GM23338 (cell line): Measurements from ENCODE around the gene DCAF4. TPM values are rescaled to one million over a fixed set of nuclear protein-coding genes. Genes with fewer than 3 reads are reported as not detected.

Source experiments
- ATAC-seq: fragments of 200-7000 bp; cut with Tn5 transposase; 3 replicates; pipeline ENCODE4 v1.9.1; 2020
- DNase-seq: peaks from one replicate; pipeline ENCODE4 v3.0.0-alpha.2; 2015; ENCODE audit warnings: low spot score
- H2AFZ ChIP-seq: fragments of 200-600 bp; sonication (generic); 2 replicates; pipeline ENCODE4 v1.8.0; 2016; ENCODE audit warnings: antibody characterized with exemption, mild to moderate bottlenecking, moderate library complexity
- H3F3A ChIP-seq: fragments of 200-600 bp; sonication (generic); replicated peaks from 2 replicates; pipeline ENCODE4 v1.8.0; 2017; ENCODE audit warnings: antibody characterized with exemption, mixed run types, low read depth
- H3K27ac ChIP-seq: fragments of 200-600 bp; sonication (generic); 2 replicates; pipeline ENCODE4 v1.6.1; 2016; ENCODE audit warnings: low read depth
- H3K27me3 ChIP-seq: fragments of 200-600 bp; sonication (generic); 2 replicates; pipeline ENCODE4 v1.8.0; 2016; ENCODE audit warnings: mild to moderate bottlenecking, mixed run types, moderate library complexity; ENCODE audit not compliant: insufficient read depth
- H3K36me3 ChIP-seq: fragments of 200-600 bp; sonication (generic); 2 replicates; pipeline ENCODE4 v1.8.0; 2016; ENCODE audit warnings: mild to moderate bottlenecking; ENCODE audit not compliant: insufficient read depth
- H3K4me1 ChIP-seq: fragments of 200-600 bp; sonication (generic); 2 replicates; pipeline ENCODE4 v1.8.0; 2016; ENCODE audit warnings: mild to moderate bottlenecking, moderate library complexity; ENCODE audit not compliant: insufficient read depth
- H3K4me2 ChIP-seq: fragments of 200-600 bp; sonication (generic); 2 replicates; pipeline ENCODE4 v1.7.1; 2017; ENCODE audit warnings: mixed run types
- H3K4me3 ChIP-seq: fragments of 200-600 bp; sonication (generic); 2 replicates; pipeline ENCODE4 v1.6.1; 2016; ENCODE audit warnings: mixed run types
- H3K79me2 ChIP-seq: fragments of 200-600 bp; sonication (generic); replicated peaks from 2 replicates; pipeline ENCODE4 v1.8.0; 2017; ENCODE audit warnings: mild to moderate bottlenecking; ENCODE audit not compliant: insufficient read depth
- H3K9me2 ChIP-seq: fragments of 200-600 bp; sonication (generic); 2 replicates; pipeline ENCODE4 v1.8.0; 2017; ENCODE audit not compliant: insufficient read depth
- H4K20me1 ChIP-seq: fragments of 200-600 bp; sonication (generic); replicated peaks from 2 replicates; pipeline ENCODE4 v1.8.0; 2017; ENCODE audit warnings: mild to moderate bottlenecking; ENCODE audit not compliant: insufficient read depth
- H3K27ac Mint-ChIP-seq: 2 replicates; pipeline ENCODE4 v1.8.0; 2020; ENCODE audit warnings: inconsistent platforms, mild to moderate bottlenecking, moderate library complexity, mixed read lengths
- H3K27me3 Mint-ChIP-seq: 3 replicates; pipeline ENCODE4 v1.8.0; 2022; ENCODE audit warnings: low read depth, mild to moderate bottlenecking, moderate library complexity, mixed read lengths, inconsistent platforms; ENCODE audit not compliant: insufficient read depth, poor library complexity
- H3K36me3 Mint-ChIP-seq: 3 replicates; pipeline ENCODE4 v1.8.0; 2021; ENCODE audit warnings: low read depth, mild to moderate bottlenecking, inconsistent platforms, moderate library complexity, mixed read lengths
- H3K4me1 Mint-ChIP-seq: 3 replicates; pipeline ENCODE4 v1.8.0; 2020; ENCODE audit warnings: mild to moderate bottlenecking, inconsistent platforms, mixed read lengths
- H3K4me3 Mint-ChIP-seq: 3 replicates; pipeline ENCODE4 v1.8.0; 2021; ENCODE audit warnings: moderate library complexity, mild to moderate bottlenecking, inconsistent platforms, mixed read lengths
- H3K9me3 Mint-ChIP-seq: 3 replicates; pipeline ENCODE4 v1.8.0; 2020; ENCODE audit warnings: moderate library complexity, mild to moderate bottlenecking, inconsistent platforms, mixed read lengths
- CREB1 ChIP-seq: fragments of 250-450 bp; sonication (Bioruptor Pico); IDR thresholded peaks from 2 replicates; pipeline ENCODE4 v1.5.0; 2020; ENCODE audit warnings: low read depth, mild to moderate bottlenecking, moderate library complexity
- CTCF ChIP-seq, 2 experiments: fragments of 200-600 bp in 1 of 2; sonication (generic) in 1 of 2; conservative IDR thresholded peaks; 2 replicates each; pipeline versions ENCODE4 v1.5.1 to v1.6.1; 2016 to 2017; ENCODE audit warnings: antibody characterized with exemption in 2 of 2, low read depth in 2 of 2, mild to moderate bottlenecking in 2 of 2, moderate library complexity in 1 of 2
- ETS1 ChIP-seq: IDR thresholded peaks from 2 replicates; pipeline ENCODE4 v1.6.1; 2016; ENCODE audit warnings: antibody characterized with exemption
- EZH2 ChIP-seq: fragments of 200-600 bp; sonication (generic); IDR thresholded peaks from one replicate; pipeline ENCODE4 v1.8.0; 2017; ENCODE audit warnings: antibody characterized with exemption, mild to moderate bottlenecking, low read depth; ENCODE audit not compliant: unreplicated experiment
- EZH2phosphoT487 ChIP-seq: fragments of 200-600 bp; sonication (generic); IDR thresholded peaks from one replicate; pipeline ENCODE4 v1.8.1; 2018; ENCODE audit warnings: antibody characterized with exemption; ENCODE audit not compliant: unreplicated experiment
- JUNB ChIP-seq: IDR thresholded peaks from one replicate; pipeline ENCODE4 v1.6.1; 2016; ENCODE audit warnings: antibody characterized with exemption; ENCODE audit not compliant: unreplicated experiment
- NANOG ChIP-seq: IDR thresholded peaks from 2 replicates; pipeline ENCODE4 v1.6.1; 2016; ENCODE audit warnings: antibody characterized with exemption, borderline replicate concordance
- POLR2AphosphoS5 ChIP-seq: IDR thresholded peaks from 2 replicates; pipeline ENCODE4 v1.6.1; 2016; ENCODE audit warnings: antibody characterized with exemption, low read depth
- STAT1 ChIP-seq: IDR thresholded peaks from one replicate; pipeline ENCODE4 v1.6.1; 2016; ENCODE audit warnings: antibody characterized with exemption; ENCODE audit not compliant: unreplicated experiment
- ZNF114 ChIP-seq: fragments of 250-450 bp; sonication (Bioruptor Pico); IDR thresholded peaks from 2 replicates; pipeline ENCODE4 v1.5.0; 2020; ENCODE audit warnings: mild to moderate bottlenecking, moderate library complexity
- ZNF462 ChIP-seq: fragments of 250-450 bp; sonication (Bioruptor Pico); IDR thresholded peaks from 2 replicates; pipeline ENCODE4 v1.5.0; 2020; ENCODE audit warnings: mild to moderate bottlenecking, moderate library complexity
- polyA plus RNA-seq: library from polyadenylated mRNA; unstranded; fragments of >200 nt; fragmentation: Nextera tagmentation; extraction: Ambion mirVana; gene quantifications from 2 replicates; pipeline ENCODE4 v1.2.1, GENCODE V29; 2016
- total RNA-seq: library from RNA; depleted of rRNA; stranded (reverse); fragments of >200 nt; shearing (Covaris generic); gene quantifications from 2 replicates; pipeline ENCODE4 v1.2.3, GENCODE V29; 2014

DCAF4 gene
- total and polyA plus RNA-seq, 2 experiments from 2014 or later = 17.5 to 39.3 TPM

GRCh38 chr14:72986214-72986613 is 60.0 kb downstream of the DCAF4 start:
- Histone ChIP-seq H3K4me1 (peaks cover 7% of the 10 kb centered on the region; the same call in 1 of the 2 replicates), H4K20me1 (no peaks in the 10 kb centered on the region), H3K27ac (no peak overlapping the region), H3K79me2 (no peaks in the 10 kb centered on the region), H2AFZ (no peak overlapping the region), H3F3A (no peaks in the 10 kb centered on the region), H3K4me3 (no peak overlapping the region), H3K36me3 (0 out of 2 replicates have a peak, but pooled peaks cover 4% of the 10 kb centered on the region), H3K4me2 (no peak overlapping the region), H3K27me3 (no peaks in the 10 kb centered on the region), H3K9me2 (no peaks in the 10 kb centered on the region)
- Mint-ChIP-seq H3K4me3 (no peak overlapping the region), H3K36me3 (peaks cover 18% of the 10 kb centered on the region), H3K4me1 (peaks cover 9% of the 10 kb centered on the region), H3K27ac (no peak overlapping the region), H3K9me3 (no peaks in the 10 kb centered on the region), H3K27me3 (no peaks in the 10 kb centered on the region)
- no peak for DNase-seq
- no peak for TF ChIP-seq EZH2phosphoT487
- TF ChIP-seq POLR2AphosphoS5 = no peak
- no peak for ATAC-seq

- H3K4me3 ChIP-seq = no peak overlapping the region
- H3F3A ChIP-seq = no peaks in the 10 kb centered on the region
- H3K79me2 ChIP-seq = no peaks in the 10 kb centered on the region
- Mint-ChIP-seq H3K4me1 (peaks cover 3% of the 10 kb centered on the region), H3K4me3 (no peak overlapping the region), H3K36me3 (peaks cover 23% of the 10 kb centered on the region), H3K27ac (no peak overlapping the region), H3K27me3 (peaks cover under 1% of the 10 kb centered on the region), H3K9me3 (no peaks in the 10 kb centered on the region)
- H4K20me1 ChIP-seq = no peaks in the 10 kb centered on the region
- H3K9me2 ChIP-seq = no peaks in the 10 kb centered on the region
- ATAC-seq = no peak
- H3K27me3 ChIP-seq = no peaks in the 10 kb centered on the region
- 0 out of 2 replicates have a peak, but pooled peaks cover 4% of the 10 kb centered on the region for H3K36me3 ChIP-seq
- H2AFZ ChIP-seq = no peak overlapping the region
- DNase-seq = no peak
- H3K27ac ChIP-seq = no peak overlapping the region
- 0 out of 2 replicates have a peak, but pooled peaks cover 2% of the 10 kb centered on the region for H3K4me1 ChIP-seq
- no peak overlapping the region for H3K4me2 ChIP-seq
- TF ChIP-seq CREB1 (CRISPR knock-in tag) (no peak), NANOG (no peak), EZH2phosphoT487 (no peak), ZNF114 (no peak), ETS1 (no peak), STAT1 (no peak), JUNB (no peak), ZNF462 (CRISPR knock-in tag) (no peak), EZH2 (no peak), CTCF (conservative IDR thresholded peaks at IDR 0.05; ENCODE audit: low read depth in 2 of 2) (no peak)
Measured at GRCh38 chr14:72986857-72987256, 60.6 kb downstream of the DCAF4 start.
